IMR-90 (cell line): ENCODE results near the gene STOX1.

Source experiments
- POLR2A ChIP-seq: IDR thresholded peaks from 2 replicates; pipeline ENCODE4 v1.6.1; 2012; ENCODE audit warnings: mild to moderate bottlenecking, low read depth, low read length
- RAD21 ChIP-seq: IDR thresholded peaks from 2 replicates; pipeline ENCODE4 v1.6.1; 2012; ENCODE audit warnings: low read length, improper control_type of control experiment
- RFX5 ChIP-seq: IDR thresholded peaks from 2 replicates; pipeline ENCODE4 v1.8.0; 2012; ENCODE audit warnings: low read depth, mild to moderate bottlenecking, low read length, moderate library complexity
- SMC3 ChIP-seq: fragments of 150-350 bp; IDR thresholded peaks from 2 replicates; pipeline ENCODE4 v1.6.1; 2016; ENCODE audit warnings: low read depth, mild to moderate bottlenecking, antibody characterized with exemption, low read length, moderate library complexity
- TF ChIP-seq, protein P1 (sequence below): conservative IDR thresholded peaks from 2 replicates; pipeline ENCODE4 v1.5.1; 2012; ENCODE audit warnings: mild to moderate bottlenecking, low read depth, low read length, improper control_type of control experiment

DNA sequence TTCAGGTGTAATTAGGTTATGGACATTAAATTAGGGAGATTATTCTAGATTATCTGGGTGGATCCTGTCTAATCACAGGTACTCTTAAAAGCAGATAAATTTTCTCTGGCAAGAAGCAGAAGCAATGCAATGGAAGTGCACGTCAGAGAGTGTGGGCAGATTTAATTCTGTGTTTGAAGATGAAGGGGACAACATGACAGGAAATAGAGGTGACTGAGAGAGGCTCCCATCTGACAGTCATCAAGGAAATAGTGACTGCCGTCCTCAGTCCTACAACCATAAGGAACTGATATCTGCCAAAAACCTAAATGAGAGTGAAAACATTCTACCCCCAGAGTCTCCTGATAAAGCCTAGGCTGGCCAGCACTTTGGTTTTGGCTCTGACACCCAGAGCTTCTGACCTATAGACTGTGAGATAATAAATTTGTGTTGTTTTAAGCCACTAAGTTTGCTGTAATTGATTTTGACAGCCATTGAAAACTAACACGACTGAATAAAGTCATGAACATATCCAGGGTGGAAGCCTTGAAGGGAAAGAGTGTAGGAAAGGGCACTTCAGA lies 43.3 kb downstream of the STOX1 start:
- TF ChIP-seq, protein P1, sequence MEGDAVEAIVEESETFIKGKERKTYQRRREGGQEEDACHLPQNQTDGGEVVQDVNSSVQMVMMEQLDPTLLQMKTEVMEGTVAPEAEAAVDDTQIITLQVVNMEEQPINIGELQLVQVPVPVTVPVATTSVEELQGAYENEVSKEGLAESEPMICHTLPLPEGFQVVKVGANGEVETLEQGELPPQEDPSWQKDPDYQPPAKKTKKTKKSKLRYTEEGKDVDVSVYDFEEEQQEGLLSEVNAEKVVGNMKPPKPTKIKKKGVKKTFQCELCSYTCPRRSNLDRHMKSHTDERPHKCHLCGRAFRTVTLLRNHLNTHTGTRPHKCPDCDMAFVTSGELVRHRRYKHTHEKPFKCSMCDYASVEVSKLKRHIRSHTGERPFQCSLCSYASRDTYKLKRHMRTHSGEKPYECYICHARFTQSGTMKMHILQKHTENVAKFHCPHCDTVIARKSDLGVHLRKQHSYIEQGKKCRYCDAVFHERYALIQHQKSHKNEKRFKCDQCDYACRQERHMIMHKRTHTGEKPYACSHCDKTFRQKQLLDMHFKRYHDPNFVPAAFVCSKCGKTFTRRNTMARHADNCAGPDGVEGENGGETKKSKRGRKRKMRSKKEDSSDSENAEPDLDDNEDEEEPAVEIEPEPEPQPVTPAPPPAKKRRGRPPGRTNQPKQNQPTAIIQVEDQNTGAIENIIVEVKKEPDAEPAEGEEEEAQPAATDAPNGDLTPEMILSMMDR, result no peak
- TF ChIP-seq RAD21, result no peak
- TF ChIP-seq POLR2A, result no peak
- no peak for TF ChIP-seq RFX5
- TF ChIP-seq SMC3, result no peak
